Measurements from ENCODE around the gene CCL23. TPM values are rescaled to one million over a fixed set of nuclear protein-coding genes. Genes with fewer than 3 reads are reported as not detected.
"Not testable (repeated sequence)": the region's sequence is repeated elsewhere in the genome, so short reads cannot be mapped to it uniquely, and the experiment has no call there.

CCL23 gene
- total and polyA plus RNA-seq, 12 donors, result 0.38 to 1.6 (median 1.5) TPM; not detected in 9

- H3K4me1 ChIP-seq, result peaks cover 0 to 15% (median 0%) of the 10 kb centered on the region in 9 donors
- no peak overlapping the region for H3K4me3 ChIP-seq
- H3K36me3 ChIP-seq, result no peaks in the 10 kb centered on the region
- DNase-seq (no peak), ATAC-seq (no peak)
- 93 to 96% methylated on average over 2 of the region's 2 CpGs for WGBS, 2 donors
- H3K27ac ChIP-seq, result no peak overlapping the region
- H3K27me3 ChIP-seq, result no peaks in the 10 kb centered on the region
- peaks cover 0 to 13% (median 3%) of the 10 kb centered on the region in 11 donors for H3K9me3 ChIP-seq
- TF ChIP-seq CTCF (IDR thresholded peaks at IDR 0.05), result no peak
- intact Hi-C loops (cut with DNase I), result no loop called here
These were observed 1.2 kb downstream of the CCL23 start for GRCh38 chr17:36016555-36016954.

- 89% methylated on average over 4 of the region's 4 CpGs for WGBS, 2 donors
These were observed 1.9 kb downstream of the CCL23 start for GRCh38 chr17:36015895-36016294.

GRCh38 chr17:36014946-36015345 is 2.8 kb downstream of the CCL23 start:
- Histone ChIP-seq H3K4me3 (no peak overlapping the region), H3K27me3 (no peaks in the 10 kb centered on the region), H3K36me3 (no peaks in the 10 kb centered on the region), H3K4me1 (peaks cover 0 to 15% (median 0%) of the 10 kb centered on the region in 9 donors), H3K9me3 (peaks cover 0 to 19% (median 3%) of the 10 kb centered on the region in 11 donors), H3K27ac (no peak overlapping the region)
- intact Hi-C loops (cut with DNase I), result no loop called here
- DNase-seq, result no peak
- 81 to 82% methylated on average over 5 of the region's 5 CpGs for WGBS, 2 donors
- no peak for TF ChIP-seq CTCF (IDR thresholded peaks at IDR 0.05)
- no peak for ATAC-seq

More at GRCh38 chr17:36015895-36016294, 1.9 kb downstream of the CCL23 start:
- H3K27ac ChIP-seq; DNase-seq; H3K4me3 ChIP-seq; intact Hi-C loops (cut with DNase I); ATAC-seq; H3K27me3 ChIP-seq; H3K36me3 ChIP-seq: not testable (repeated sequence)
- Histone ChIP-seq H3K4me1 (peaks cover 0 to 15% (median 0%) of the 10 kb centered on the region in 9 donors), H3K9me3 (peaks cover 0 to 18% (median 3%) of the 10 kb centered on the region in 11 donors)

- 71 to 72% methylated on average over 2 of the region's 2 CpGs for WGBS, 2 donors
- no peaks in the 10 kb centered on the region for H3K36me3 ChIP-seq
- no peak for TF ChIP-seq CTCF (IDR thresholded peaks at IDR 0.05)
- no peak overlapping the region for H3K27ac ChIP-seq
- ATAC-seq, result no peak
- H3K9me3 ChIP-seq, result peaks cover 0 to 38% (median 4%) of the 10 kb centered on the region in 11 donors
- intact Hi-C loops (cut with DNase I), result no loop called here
- DNase-seq, result no peak
- no peaks in the 10 kb centered on the region for H3K27me3 ChIP-seq
- H3K4me3 ChIP-seq, result no peak overlapping the region
- H3K4me1 ChIP-seq, result no peaks in the 10 kb centered on the region
These were observed 6.6 kb downstream of the CCL23 start for GRCh38 chr17:36011201-36011600.

- no peaks in the 10 kb centered on the region for H3K36me3 ChIP-seq
- peaks cover 0 to 38% (median 4%) of the 10 kb centered on the region in 11 donors for H3K9me3 ChIP-seq
- H3K27me3 ChIP-seq, result peaks cover 0 to 6% (median 0%) of the 10 kb centered on the region in 7 donors
- ATAC-seq (no peak), DNase-seq (no peak)
- H3K4me1 ChIP-seq, result no peaks in the 10 kb centered on the region
- intact Hi-C loops (cut with DNase I), result loop anchor here in 1 of 10 donors (10.0 kb wide), 1 partner anchor 56 kb away; the partner anchor contains the start of gene CCL18
- 79% methylated on average over 14 of the region's 14 CpGs for WGBS, 2 donors
- H3K27ac ChIP-seq, result no peak overlapping the region
- H3K4me3 ChIP-seq, result no peak overlapping the region
- peak in 5 of 9 donors; percentile 12 to 43 (median 24) for TF ChIP-seq CTCF (IDR thresholded peaks at IDR 0.05)
These were observed 8.6 kb downstream of the CCL23 start for GRCh38 chr17:36008998-36009665.

All from heart right ventricle (tissue), 16 donors.